ENCODE data around the gene NR1H3.

The NR1H3 gene

GRCh38 chr11:47282462-47282861, 24.7 kb downstream of the NR1H3 start:
- Histone ChIP-seq H2BK5ac (ENCODE audit: low read depth, low read length, poor library complexity, severe bottlenecking) (no peak overlapping the region), H3K27ac (ENCODE audit: low read length, poor library complexity, severe bottlenecking) (no peak overlapping the region), H2BK15ac (ENCODE audit: low read depth, poor library complexity, severe bottlenecking) (no peak overlapping the region), H3K4me3 (ENCODE audit: insufficient read depth in 1 of 2, low read depth in 1 of 2, low read length in 2 of 2) (no peak overlapping the region), H2BK12ac (ENCODE audit: low read length in 2 of 2) (no peak overlapping the region), H2BK120ac (ENCODE audit: low read depth, low read length) (no peak overlapping the region), H3K18ac (ENCODE audit: low read depth in 1 of 2, low read length in 2 of 2) (no peak overlapping the region), H3K14ac (ENCODE audit: low read length in 2 of 2) (no peak overlapping the region), H3K4ac (ENCODE audit: low read depth in 1 of 2, low read length in 2 of 2) (no peak overlapping the region), H2AK5ac (ENCODE audit: low read length, severe bottlenecking) (no peak overlapping the region), H3K23ac (ENCODE audit: low read length in 2 of 2) (no peak overlapping the region), H4K8ac (ENCODE audit: low read length) (no peak overlapping the region), H2AFZ (ENCODE audit: low read depth, low read length) (no peak overlapping the region), H4K91ac (ENCODE audit: low read length) (no peak overlapping the region), H3K27me3 (ENCODE audit: control insufficient read depth in 1 of 2, insufficient read depth in 1 of 2, low read length in 2 of 2) (no peaks in the 10 kb centered on the region), H3K4me1 (ENCODE audit: control insufficient read depth, insufficient read depth, low read depth, low read length) (no peaks in the 10 kb centered on the region), H3K36me3 (ENCODE audit: control insufficient read depth in 1 of 2, insufficient read depth in 2 of 2, low read depth in 1 of 2, low read length in 2 of 2) (peaks cover 65 to 91% of the 10 kb centered on the region in 2 experiments), H3K9ac (ENCODE audit: low read length) (no peak overlapping the region), H3K9me3 (ENCODE audit: control insufficient read depth, low read length) (no peaks in the 10 kb centered on the region), H3K4me2 (ENCODE audit: low read length, poor library complexity, severe bottlenecking) (no peak overlapping the region), H3K79me1 (replicated peaks; ENCODE audit: low read length, poor library complexity, severe bottlenecking) (peaks cover 17% of the 10 kb centered on the region)
- 96% methylated on average over 7 of the region's 7 CpGs for WGBS
- DNase-seq: no peak

- H2BK120ac ChIP-seq (ENCODE audit: low read depth, low read length): no peak overlapping the region
- H4K91ac ChIP-seq (ENCODE audit: low read length): no peak overlapping the region
- H3K18ac ChIP-seq (ENCODE audit: low read depth in 1 of 2, low read length in 2 of 2): no peak overlapping the region
- no peak overlapping the region for H2BK12ac ChIP-seq (ENCODE audit: low read length in 2 of 2)
- H2AFZ ChIP-seq (ENCODE audit: low read depth, low read length): no peak overlapping the region
- H4K8ac ChIP-seq (ENCODE audit: low read length): no peak overlapping the region
- no peak overlapping the region for H3K9ac ChIP-seq (ENCODE audit: low read length)
- no peak overlapping the region for H2AK5ac ChIP-seq (ENCODE audit: low read length, severe bottlenecking)
- H3K27me3 ChIP-seq (ENCODE audit: control insufficient read depth in 1 of 2, insufficient read depth in 1 of 2, low read length in 2 of 2): no peaks in the 10 kb centered on the region
- H3K9me3 ChIP-seq (ENCODE audit: control insufficient read depth, low read length): no peaks in the 10 kb centered on the region
- H2BK5ac ChIP-seq (ENCODE audit: low read depth, low read length, poor library complexity, severe bottlenecking): no peak overlapping the region
- no peak overlapping the region for H3K4me3 ChIP-seq (ENCODE audit: insufficient read depth in 1 of 2, low read depth in 1 of 2, low read length in 2 of 2)
- no peak overlapping the region for H2BK15ac ChIP-seq (ENCODE audit: low read depth, poor library complexity, severe bottlenecking)
- no peak overlapping the region for H3K4ac ChIP-seq (ENCODE audit: low read depth in 1 of 2, low read length in 2 of 2)
- H3K4me2 ChIP-seq (ENCODE audit: low read length, poor library complexity, severe bottlenecking): no peak overlapping the region
- H3K27ac ChIP-seq (ENCODE audit: low read length, poor library complexity, severe bottlenecking): no peak overlapping the region
- no peak overlapping the region for H3K23ac ChIP-seq (ENCODE audit: low read length in 2 of 2)
- no peak overlapping the region for H3K14ac ChIP-seq (ENCODE audit: low read length in 2 of 2)
- H3K4me1 ChIP-seq (ENCODE audit: control insufficient read depth, insufficient read depth, low read depth, low read length): no peaks in the 10 kb centered on the region
- H3K79me1 ChIP-seq (replicated peaks; ENCODE audit: low read length, poor library complexity, severe bottlenecking): peaks cover 13% of the 10 kb centered on the region
- 96% methylated on average over 3 of the region's 4 CpGs for WGBS
- DNase-seq: no peak
- H3K36me3 ChIP-seq (ENCODE audit: control insufficient read depth in 1 of 2, insufficient read depth in 2 of 2, low read depth in 1 of 2, low read length in 2 of 2): peaks cover 71 to 88% of the 10 kb centered on the region in 2 experiments
Observed at GRCh38 chr11:47284151-47284550, 26.4 kb downstream of the NR1H3 start.

GRCh38 chr11:47285969-47286770, 28.4 kb downstream of the NR1H3 start:
- H3K23ac ChIP-seq (ENCODE audit: low read length in 2 of 2): no peak overlapping the region
- no peak overlapping the region for H2BK12ac ChIP-seq (ENCODE audit: low read length in 2 of 2)
- no peaks in the 10 kb centered on the region for H3K4me1 ChIP-seq (ENCODE audit: control insufficient read depth, insufficient read depth, low read depth, low read length)
- no peak overlapping the region for H3K18ac ChIP-seq (ENCODE audit: low read depth in 1 of 2, low read length in 2 of 2)
- no peak overlapping the region for H3K4ac ChIP-seq (ENCODE audit: low read depth in 1 of 2, low read length in 2 of 2)
- H2BK120ac ChIP-seq (ENCODE audit: low read depth, low read length): no peak overlapping the region
- H3K4me3 ChIP-seq (ENCODE audit: insufficient read depth in 1 of 2, low read depth in 1 of 2, low read length in 2 of 2): no peak overlapping the region
- H3K27ac ChIP-seq (ENCODE audit: low read length, poor library complexity, severe bottlenecking): no peak overlapping the region
- H3K4me2 ChIP-seq (ENCODE audit: low read length, poor library complexity, severe bottlenecking): no peak overlapping the region
- no peak overlapping the region for H3K9ac ChIP-seq (ENCODE audit: low read length)
- H2AFZ ChIP-seq (ENCODE audit: low read depth, low read length): no peak overlapping the region
- WGBS: 97% methylated on average over 13 of the region's 13 CpGs
- DNase-seq: no peak
- H2BK15ac ChIP-seq (ENCODE audit: low read depth, poor library complexity, severe bottlenecking): no peak overlapping the region
- peaks cover 15% of the 10 kb centered on the region for H3K79me1 ChIP-seq (replicated peaks; ENCODE audit: low read length, poor library complexity, severe bottlenecking)
- no peak overlapping the region for H4K8ac ChIP-seq (ENCODE audit: low read length)
- H3K27me3 ChIP-seq (ENCODE audit: control insufficient read depth in 1 of 2, insufficient read depth in 1 of 2, low read length in 2 of 2): no peaks in the 10 kb centered on the region
- H4K91ac ChIP-seq (ENCODE audit: low read length): no peak overlapping the region
- no peak overlapping the region for H3K14ac ChIP-seq (ENCODE audit: low read length in 2 of 2)
- H2BK5ac ChIP-seq (ENCODE audit: low read depth, low read length, poor library complexity, severe bottlenecking): no peak overlapping the region
- no peak overlapping the region for H2AK5ac ChIP-seq (ENCODE audit: low read length, severe bottlenecking)
- H3K36me3 ChIP-seq (ENCODE audit: control insufficient read depth in 1 of 2, insufficient read depth in 2 of 2, low read depth in 1 of 2, low read length in 2 of 2): peaks cover 77 to 89% of the 10 kb centered on the region in 2 experiments
- H3K9me3 ChIP-seq (ENCODE audit: control insufficient read depth, low read length): no peaks in the 10 kb centered on the region

GRCh38 chr11:47288066-47288465, 30.3 kb downstream of the NR1H3 start:
- 100% methylated on average over 3 of the region's 5 CpGs for WGBS

More at GRCh38 chr11:47288066-47288465, 30.3 kb downstream of the NR1H3 start:
- Histone ChIP-seq H3K9ac (ENCODE audit: low read length) (no peak overlapping the region), H2BK15ac (ENCODE audit: low read depth, poor library complexity, severe bottlenecking) (no peak overlapping the region), H3K23ac (ENCODE audit: low read length in 2 of 2) (no peak overlapping the region), H2BK5ac (ENCODE audit: low read depth, low read length, poor library complexity, severe bottlenecking) (no peak overlapping the region), H3K79me1 (replicated peaks; ENCODE audit: low read length, poor library complexity, severe bottlenecking) (peaks cover 11% of the 10 kb centered on the region), H3K14ac (ENCODE audit: low read length in 2 of 2) (no peak overlapping the region), H2BK120ac (ENCODE audit: low read depth, low read length) (no peak overlapping the region), H3K36me3 (ENCODE audit: control insufficient read depth in 1 of 2, insufficient read depth in 2 of 2, low read depth in 1 of 2, low read length in 2 of 2) (peaks cover 74 to 92% of the 10 kb centered on the region in 2 experiments), H2BK12ac (ENCODE audit: low read length in 2 of 2) (no peak overlapping the region), H2AFZ (ENCODE audit: low read depth, low read length) (no peak overlapping the region), H3K27me3 (ENCODE audit: control insufficient read depth in 1 of 2, insufficient read depth in 1 of 2, low read length in 2 of 2) (no peaks in the 10 kb centered on the region), H3K4me1 (ENCODE audit: control insufficient read depth, insufficient read depth, low read depth, low read length) (no peaks in the 10 kb centered on the region), H3K9me3 (ENCODE audit: control insufficient read depth, low read length) (no peaks in the 10 kb centered on the region), H3K27ac (ENCODE audit: low read length, poor library complexity, severe bottlenecking) (no peak overlapping the region), H3K4me3 (ENCODE audit: insufficient read depth in 1 of 2, low read depth in 1 of 2, low read length in 2 of 2) (no peak overlapping the region), H4K8ac (ENCODE audit: low read length) (no peak overlapping the region), H3K4ac (ENCODE audit: low read depth in 1 of 2, low read length in 2 of 2) (no peak overlapping the region), H3K4me2 (ENCODE audit: low read length, poor library complexity, severe bottlenecking) (no peak overlapping the region), H4K91ac (ENCODE audit: low read length) (no peak overlapping the region), H2AK5ac (ENCODE audit: low read length, severe bottlenecking) (no peak overlapping the region), H3K18ac (ENCODE audit: low read depth in 1 of 2, low read length in 2 of 2) (no peak overlapping the region)
- DNase-seq: no peak

Data from mesenchymal stem cell (in vitro differentiated cells and primary cell).